GM21390 (cell line): ENCODE measurements around the gene RTP5.
A peak's percentile ranks its signal among the peaks of the same experiment; 100 is the strongest.

Experiments used
- ATAC-seq: cut with Tn5 transposase; IDR thresholded peaks from one replicate; pipeline ENCODE4 v1.9.1; 2021; ENCODE audit not compliant: unreplicated experiment

Gene RTP5

DNA sequence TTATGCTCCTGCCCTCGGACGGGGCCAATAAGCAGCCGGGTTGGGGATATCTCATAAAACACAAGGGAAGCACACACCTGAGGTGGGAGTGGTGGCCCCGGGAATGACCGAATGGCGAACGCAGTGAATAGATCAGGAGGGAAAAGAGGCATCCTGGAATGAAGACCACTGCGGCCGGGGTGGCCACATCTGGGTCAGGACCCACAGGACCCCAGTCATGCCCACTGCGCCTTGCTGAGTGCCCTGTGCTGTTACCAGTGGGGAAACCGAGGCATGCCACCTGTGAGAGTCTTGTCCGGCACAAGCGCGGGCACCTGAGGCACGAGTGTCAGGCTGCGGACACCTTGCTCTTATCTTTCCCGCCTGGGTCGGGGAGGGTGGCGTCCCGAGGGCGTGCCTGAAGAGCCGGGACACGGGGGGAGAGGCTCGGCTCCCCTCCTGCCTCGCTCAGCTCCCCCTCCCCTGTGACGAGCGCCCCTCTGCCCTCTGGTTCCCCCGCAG, 12.4 kb upstream of the RTP5 start:
- no peak for ATAC-seq

DNA sequence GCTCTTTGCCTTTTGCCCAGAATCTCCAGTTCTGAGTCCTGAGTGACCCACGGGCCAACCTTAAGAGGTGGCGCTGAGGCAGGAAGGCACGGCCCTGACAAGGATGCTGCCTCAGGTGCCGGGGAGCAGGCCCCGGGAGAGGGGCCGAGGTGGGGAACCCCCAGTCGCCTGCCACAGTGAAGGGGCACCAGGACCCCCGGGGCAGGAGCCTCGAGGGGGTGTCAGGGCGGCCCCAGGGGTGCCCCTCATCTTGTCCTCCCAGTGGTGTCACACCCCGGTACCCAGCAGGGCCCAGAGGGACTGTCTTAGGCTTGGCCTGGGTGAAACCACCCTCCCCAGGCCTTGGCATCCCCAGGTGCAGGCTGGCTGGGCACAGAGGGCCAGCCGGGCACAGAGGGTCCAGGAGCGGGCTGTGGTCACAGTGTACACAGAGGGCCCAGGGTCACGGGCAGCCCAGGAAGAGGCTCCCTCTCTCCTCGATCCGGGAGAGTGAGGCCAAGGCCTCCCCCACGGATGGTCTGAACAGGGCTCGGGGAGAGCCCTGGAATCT, 11.9 kb upstream of the RTP5 start:
- no peak for ATAC-seq

DNA sequence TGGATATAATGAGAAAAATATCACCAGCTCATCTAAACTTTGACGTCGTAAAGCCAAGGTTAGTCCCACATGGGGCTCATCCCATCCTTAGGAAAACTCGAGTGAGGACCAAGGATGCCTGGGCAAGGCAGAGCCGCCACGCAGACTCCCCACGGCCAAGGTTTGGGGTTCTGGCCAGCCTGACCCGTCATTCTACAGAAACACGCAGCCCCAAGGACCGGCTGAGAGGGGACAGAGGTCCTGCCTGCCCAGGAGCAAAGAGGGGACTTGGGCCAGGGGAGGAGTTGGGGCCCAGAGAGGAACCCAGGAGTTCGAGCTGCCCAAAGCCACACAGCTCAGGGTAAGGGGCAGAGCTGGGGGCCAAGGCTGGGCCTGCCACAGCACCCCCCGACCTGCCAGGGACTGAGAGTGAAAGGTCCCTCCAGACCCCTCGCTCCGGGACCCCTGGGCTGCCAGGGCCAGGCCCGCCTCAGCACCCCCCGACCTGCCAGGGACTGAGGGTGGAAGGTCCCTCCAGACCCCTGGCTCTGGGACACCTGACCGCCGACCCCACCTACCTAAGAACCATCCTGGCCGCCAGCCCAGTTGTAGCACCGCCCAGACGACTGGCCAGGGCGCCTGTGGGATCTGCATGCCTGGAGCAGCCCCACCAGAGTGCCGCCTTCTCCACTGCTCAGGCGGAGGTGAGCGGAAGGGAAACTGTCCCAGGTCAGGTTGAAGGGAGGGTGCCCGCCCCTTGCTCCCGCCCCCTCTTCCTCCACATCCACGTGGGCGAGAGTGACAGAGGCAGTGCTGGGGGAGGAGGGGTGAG, 11.1 kb upstream of the RTP5 start, which contains the start of gene PDCD1:
TSS of gene PDCD1 (minus strand) at position 689 of the 811 bp plus-strand sequence. CDS start at position 633, 56 bp downstream.
- ATAC-seq: peak; percentile 42

DNA sequence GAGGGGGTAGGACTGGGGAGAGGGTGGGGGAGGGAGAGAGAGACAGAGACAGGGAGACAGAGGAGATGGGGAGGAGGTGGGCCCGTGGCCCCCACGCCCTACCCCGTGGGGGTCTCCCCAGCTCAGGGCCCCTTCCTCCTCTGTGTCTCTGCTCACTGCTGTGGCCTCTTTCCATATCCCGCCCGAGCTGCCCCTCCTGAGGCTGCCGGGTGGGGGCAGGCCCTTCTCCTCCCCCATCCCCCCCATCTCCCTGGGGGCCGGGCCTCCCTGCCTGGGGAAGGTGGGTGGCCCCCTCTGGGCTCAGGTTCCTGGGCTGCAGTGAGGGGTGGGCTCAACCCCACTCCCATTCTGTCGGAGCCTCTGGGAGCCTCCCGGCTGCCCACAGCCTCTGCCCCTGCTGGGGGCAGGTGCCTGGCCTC, 10.5 kb upstream of the RTP5 start:
- ATAC-seq: peak; percentile 12

DNA sequence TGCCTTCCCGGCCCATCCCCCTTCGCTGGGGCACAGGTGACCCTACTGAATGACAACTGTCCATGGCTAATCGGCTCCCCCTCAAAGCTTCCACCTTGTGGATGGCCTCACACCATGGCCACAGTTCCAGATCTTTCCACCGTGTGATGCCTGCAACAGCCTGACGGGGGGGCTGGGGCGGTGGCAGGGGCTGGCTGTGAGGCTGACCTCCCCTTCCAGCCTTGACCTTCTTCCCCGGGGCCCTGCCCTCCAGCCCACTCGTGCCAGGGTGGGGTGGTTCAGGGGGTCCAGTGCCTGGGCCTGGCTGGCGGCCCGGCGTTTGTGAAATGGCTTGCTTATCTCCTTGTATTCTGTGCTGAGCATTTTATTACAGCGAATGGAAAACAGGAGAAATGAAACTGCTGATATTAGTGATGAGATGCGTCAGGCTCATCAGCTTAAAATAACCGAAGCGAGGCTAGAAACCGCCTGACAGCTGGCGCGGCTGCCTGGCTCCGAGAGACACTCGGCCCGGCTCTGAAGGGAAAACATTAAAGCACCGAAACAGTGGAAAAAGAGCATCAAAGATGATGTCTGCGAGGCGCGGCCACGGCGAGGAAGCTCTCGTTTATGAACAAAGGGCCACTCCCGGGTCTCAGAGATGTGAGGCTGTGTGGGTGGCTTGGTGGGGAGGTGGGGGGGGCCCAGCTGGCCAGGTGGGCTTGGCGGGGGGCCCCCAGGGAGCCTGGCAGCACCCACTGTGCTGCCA, 9.9 kb upstream of the RTP5 start:
- peak; percentile 53 for ATAC-seq

DNA sequence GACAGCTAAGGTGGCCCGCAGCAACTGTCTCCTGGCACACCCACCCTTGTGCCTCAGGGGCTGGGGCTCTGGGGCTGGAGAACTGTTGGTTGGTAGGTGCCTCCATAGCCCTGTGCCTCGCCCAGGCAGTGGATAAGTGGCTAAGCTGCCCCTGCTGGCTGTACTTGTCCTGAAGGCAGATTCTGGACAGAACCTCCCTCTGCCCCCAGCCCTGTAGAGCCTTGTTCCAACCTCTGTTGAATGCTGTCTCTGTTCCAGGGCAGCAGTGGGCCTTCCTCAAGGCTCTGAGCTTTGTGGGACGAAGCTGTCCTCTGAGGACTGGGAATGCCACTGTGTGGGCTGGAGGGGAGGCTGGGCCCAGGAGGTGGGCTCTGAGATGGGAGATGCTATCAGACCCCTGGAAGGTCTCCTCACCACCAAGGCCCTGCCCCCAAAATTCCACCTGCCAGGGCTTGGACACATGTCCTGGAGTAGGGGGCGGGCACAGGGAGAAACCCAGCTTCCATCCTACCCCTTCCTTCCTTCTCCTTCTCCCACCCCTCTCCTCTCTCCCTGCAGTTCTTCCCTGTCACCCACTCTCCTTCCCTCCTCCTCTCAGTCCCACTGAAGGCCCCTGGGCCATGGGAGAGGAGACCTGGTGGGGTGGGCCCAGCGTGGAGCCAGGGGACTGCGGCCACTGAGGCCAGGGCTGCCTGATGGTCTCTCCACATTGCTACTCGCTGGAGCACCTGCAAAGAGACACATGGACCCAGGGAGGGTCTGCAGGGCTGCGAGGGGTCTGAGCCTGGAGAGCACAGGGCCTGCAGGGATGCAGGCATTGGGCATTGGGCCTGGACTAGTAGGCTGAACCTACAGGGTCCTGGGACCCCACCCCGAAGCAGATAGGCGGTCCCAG, 9.1 kb upstream of the RTP5 start:
- ATAC-seq: no peak

DNA sequence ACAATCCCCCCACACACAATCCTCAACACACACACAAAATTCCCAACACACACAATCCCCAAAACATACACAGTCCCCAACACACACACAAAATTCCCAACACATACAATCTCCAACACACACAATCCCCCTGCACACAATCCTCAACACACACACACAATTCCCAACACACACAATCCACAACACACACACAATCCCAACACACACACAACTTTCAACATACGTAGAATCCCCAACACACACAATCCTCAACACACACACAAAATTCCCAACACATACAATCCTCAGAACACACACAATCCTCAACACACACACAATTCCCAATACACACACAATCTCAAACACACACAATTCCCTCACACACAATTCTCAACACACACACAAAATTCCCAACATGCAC, 8.3 kb upstream of the RTP5 start:
- no peak for ATAC-seq

DNA sequence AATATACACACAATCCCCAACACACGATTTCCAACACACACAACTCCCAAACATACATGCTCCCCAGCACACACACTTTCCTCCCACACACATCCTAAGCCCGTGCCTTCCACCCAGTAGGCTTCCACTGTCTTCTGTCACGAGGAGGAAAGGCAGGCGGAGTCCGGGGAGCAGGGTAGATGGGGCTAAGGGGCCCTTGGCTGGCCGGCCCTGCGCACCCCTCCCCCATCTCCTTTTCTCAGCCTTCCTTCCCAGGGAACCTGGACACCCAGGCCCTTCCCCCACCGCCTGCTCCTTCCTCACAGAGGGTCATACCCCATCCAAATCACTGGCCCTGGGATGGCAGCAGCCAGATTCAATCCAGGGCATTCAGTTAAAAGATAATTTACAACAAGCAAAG, 7.4 kb upstream of the RTP5 start:
- no peak for ATAC-seq

DNA sequence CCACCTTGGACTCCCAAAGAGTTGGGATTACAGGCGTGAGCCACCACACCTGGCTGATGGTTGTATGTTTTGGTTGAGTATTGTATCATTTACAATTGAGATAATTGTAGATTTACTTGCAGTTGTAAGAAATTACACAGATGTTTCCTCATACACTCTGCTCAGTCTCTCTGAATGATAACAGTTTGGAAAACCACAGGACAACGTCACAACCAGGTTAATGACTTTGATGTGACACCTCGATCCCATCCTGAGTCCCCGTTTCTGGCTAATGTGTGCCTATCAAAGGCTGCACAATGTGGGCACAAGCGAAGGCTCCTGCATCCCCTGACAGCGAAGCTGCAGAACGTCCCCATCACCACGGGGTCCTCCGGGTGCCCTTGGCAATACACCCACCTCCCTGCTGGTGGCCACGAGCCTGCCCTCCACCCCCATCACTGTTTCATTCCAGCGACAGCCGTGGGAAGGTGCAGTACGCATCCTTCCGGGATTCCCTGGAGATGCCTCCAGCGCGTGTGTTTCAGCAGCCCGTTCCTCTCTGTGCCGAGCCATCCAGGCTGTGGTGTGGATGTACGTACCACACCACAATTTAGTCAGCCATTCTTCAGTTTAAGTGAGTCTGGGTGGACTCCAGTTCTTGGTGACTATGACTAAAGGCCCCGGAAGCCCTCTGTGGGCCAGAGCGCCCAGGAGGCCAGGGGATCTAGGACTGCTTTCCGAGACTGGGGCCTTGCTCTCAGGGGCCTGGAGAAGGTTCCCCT, 6.6 kb upstream of the RTP5 start:
- ATAC-seq: no peak

DNA sequence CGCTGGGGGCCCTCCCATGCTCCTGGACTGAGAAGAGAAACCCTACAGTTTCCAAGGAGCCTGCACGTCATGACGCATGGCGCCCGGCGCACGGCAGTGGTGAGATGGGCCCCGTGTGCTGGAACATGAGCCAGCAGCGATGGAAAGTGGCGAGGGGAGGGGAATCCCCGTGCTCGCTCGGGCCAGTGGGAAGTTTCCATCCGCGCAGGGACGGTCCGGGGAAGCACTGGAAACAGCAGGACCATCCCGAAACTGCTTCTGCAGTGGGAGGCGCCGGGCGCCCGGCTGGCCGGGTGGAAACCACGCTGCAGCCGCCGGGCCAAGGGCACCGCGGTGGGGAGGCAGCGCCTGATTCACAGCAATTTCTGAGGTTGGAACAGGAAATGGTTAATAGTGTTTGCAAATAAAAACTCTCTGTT, 6.0 kb upstream of the RTP5 start:
- ATAC-seq: no peak

DNA sequence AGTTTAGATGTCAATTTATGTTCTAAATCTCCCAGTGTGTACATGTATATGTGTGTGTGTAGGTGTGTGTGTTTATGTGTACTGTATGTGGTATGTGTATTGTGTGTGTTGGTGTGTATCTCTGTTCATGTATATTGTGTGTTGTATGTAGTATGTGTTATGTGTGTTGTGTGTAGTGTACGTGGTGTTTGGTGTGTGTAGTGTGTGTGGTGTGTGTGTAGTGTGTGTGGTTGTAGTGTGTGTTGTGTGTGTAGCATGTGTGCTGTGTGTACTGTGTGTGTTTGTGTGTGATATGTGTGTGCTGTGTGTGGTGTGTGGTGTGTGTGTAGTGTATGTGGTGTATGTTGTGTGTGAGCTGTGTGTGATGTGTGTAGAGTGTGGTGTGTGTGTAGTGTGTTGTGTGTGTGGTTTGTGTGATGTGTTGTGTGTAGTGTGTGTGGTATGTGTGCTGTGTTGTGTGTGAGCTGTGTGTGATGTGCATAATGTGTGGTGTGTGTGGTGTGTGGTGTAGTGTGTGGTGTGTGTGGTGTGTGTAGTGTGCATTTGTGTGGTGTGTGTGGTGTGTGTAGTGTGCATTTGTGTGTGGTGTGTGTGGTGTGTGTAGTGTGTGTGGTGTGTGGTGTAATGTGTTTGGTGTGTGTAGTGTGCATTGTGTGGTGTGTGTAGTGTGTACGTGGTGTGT, 5.2 kb upstream of the RTP5 start:
- ATAC-seq: no peak

DNA sequence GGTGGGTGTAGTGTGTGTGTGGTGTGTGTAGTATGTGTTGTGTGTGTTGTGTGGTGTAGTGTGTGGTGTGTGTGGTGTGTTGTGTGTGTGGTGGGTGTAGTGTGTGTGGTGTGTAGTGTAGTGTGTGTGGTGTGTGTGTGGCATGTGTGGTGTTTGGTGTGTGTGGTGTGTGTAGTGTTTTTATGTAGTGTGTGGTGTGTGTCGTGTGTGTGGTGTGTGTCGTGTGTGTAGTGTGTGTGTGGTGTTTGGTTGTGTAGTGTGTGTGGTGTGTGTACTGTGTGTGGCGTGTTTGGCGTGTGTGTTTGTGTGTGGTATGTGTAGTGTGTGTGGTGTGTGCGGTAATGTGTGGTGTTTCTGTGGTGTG, 4.7 kb upstream of the RTP5 start:
- ATAC-seq: no peak

DNA sequence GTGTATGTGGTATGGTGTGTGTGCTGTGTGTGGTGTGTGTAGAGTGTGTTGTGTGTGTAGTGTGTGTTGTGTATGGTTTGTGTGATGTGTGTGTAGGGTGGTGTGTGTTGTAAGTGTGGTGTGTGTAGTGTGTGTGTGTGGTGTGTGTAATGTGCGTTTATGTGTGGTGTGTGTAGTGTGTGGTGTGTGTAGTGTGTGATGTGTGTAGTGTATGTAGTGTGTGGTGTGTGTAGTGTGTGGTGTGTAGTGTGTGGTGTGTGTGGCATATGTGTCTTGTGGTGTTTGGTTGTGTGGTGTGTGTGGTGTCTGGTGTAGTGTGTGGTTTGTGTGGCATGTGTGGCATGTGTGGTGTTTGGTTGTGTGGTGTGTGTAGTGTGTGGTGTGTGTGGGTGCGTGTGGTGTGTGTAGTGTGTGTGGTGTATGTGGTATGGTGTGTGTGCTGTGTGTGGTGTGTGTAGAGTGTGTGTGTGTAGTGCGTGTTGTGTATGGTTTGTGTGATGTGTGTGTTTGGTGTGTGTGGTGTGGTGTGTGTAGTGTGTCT, 4.0 kb upstream of the RTP5 start:
- ATAC-seq: no peak

DNA sequence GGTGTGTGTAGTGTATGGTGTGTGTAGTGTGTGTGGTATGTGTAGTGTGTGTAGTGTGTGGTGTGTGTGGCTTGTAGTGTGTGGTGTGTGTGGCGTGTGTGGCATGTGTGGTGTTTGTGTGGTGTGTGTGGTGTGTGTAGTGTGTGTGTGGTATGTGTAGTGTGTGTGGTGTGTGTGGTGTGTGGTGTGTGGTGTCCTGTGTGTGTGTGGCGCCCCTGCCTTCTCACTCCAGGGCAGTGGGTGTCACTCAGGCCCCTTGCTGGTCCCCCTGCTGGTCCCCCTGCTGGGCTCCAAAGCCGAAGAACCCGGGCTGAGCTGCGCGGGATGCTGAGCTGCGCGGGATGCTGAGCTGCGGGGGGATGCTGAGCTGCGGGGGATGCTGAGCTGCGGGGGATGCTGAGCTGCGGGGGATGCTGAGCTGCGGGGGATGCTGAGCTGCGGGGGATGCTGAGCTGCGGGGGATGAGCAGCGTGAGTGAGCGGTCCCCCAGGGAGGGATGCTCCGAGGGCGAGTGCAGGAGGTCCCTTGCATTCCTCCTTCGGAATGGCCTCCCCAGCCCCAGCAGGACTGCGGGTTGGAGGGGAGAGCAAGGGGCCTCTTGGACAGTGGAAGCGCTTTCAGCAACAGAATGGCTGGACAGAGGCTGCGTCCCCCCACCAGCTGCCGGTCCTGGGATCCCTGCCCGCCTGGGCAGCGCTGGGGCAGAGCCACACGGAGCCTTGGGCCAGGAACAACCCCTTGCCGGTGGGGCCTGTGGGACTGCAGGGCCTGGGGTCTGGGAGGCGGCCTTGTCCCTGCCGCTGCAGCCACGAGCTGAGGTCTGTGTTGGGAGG, 3.4 kb upstream of the RTP5 start:
- no peak for ATAC-seq

DNA sequence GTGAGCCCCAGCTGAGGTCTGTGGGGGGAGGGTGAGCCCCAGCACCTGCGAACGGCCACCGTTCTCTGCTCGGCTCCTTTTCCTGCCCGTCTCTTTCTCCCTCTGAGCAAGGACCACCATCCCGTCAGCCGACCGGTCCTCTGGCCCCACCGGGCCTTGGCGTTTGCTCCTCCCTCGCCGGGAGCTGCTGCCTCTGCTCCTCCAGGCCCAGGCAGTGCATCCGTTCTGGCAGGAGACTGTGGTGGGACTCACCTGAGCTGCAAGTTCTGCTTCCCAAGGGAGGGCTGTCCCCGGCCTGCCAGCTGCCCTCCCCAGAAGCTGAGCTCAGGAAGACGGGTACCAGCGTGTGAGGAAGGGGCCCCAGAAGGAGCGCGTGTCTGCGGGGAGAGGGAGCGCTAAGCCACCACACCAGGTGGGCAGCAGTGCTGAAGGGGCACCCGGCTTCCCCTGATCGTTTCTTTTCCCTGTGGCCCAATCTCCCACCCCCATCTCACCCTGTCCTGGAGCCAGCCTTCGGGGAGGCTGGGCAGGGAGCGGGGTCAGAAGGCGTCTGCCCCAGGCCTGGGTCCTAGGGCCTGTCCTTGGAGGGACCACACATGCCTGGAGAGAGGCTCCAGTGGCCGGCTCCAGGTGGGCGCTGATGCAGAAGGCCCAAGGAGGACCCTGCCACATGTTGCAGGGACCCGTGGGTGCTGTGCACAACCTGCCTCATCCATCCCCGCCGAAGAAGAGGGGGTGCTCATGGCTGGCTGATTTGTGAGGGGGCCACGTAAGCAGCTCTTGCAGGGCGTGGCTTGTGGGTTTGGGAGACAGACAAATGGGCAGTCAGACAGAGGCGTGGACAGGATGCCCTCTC, 2.5 kb upstream of the RTP5 start:
- no peak for ATAC-seq

DNA sequence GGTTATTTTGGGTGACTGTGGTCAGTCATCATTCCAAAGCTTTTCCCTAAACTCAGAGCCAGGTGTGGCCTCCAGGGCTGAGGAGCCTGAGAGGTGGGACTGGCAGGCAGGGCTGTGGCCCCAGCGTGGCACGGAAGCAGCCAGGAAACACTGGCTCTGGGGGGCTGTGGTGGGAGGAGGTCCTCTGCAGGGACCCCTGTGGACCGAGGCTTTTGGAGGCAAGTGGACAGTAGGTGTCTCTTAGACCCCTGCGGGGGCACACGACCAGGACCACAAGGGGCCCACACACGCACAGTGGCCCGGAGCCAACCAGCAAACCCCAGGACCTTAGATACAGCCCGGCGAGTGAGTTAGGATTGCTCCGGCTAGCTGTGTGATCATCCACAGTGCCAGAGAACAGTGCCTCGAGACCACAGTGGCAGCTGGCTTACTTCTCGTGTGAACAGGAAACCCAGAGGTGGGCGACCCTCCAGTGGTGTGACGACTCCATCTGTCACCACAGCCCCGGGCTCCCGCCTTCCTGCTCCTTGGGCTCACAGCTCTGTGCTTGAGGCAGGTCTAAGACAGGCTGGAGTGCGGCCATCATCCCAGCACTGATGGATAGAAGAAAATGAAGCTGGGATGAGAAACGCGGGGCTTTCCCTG, 1.6 kb upstream of the RTP5 start:
- no peak for ATAC-seq

DNA sequence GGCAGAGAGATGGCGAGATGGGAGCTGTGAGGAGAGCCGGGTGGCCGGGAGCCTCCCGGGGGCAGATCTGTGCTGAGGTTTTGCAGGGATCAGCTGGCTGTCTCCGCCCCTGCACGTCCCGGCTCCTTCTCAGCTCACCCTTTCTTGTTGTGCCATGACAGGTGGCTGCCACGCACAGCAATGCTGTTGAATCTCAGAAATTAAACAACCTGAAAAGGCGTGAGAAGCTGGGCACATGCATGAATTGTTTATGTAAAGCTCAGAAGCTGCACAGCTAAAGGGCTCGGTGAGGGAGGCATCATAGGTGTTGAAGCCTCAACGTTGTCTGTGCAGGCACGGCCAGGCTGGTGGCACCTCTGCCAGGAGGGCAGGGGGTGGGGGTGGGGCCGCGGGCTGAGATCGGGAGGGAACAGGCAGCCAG, 858 bp upstream of the RTP5 start:
- ATAC-seq: no peak
